Measurements from ENCODE around the gene TBCB. TPM values are rescaled to one million over a fixed set of nuclear protein-coding genes. Genes with fewer than 3 reads are reported as not detected.

TBCB gene
- total and polyA plus RNA-seq, 9 of the 15 experiments (the other 6 are each of a cell fraction or from before 2014, with no cell fraction given): 3.5 to 115 (median 58.9) TPM

GRCh38 chr19:36139473-36140303, 24.4 kb downstream of the TBCB start, which contains the start of gene CAPNS1:
Gene CAPNS1 (plus strand): TSS chr19:36140066. CDS start chr19:36141012, 946 bp downstream.
- intact Hi-C loops (cut with micrococcal nuclease): loop anchor here (1.0 to 2.0 kb wide), 2 partner anchors 11 to 25 kb away; partner anchors contain the start of genes POLR2I and TBCB
- peak; percentile 94 for FAIRE-seq
- Histone ChIP-seq H3K4me1 (replicated peaks in 1 of 2; ENCODE audit: control insufficient read depth in 2 of 2, insufficient read depth in 2 of 2, low read length in 2 of 2) (peaks cover 13 to 37% of the 10 kb centered on the region in 2 experiments), H3K27ac (ENCODE audit: extremely low read depth, low read depth, low read length) (peak within 1 kb of the TSS; percentile 99), H3K9me3 (replicated peaks; ENCODE audit: control insufficient read depth, insufficient read depth, low read depth, low read length) (no peaks in the 10 kb centered on the region), H3K27me3 (ENCODE audit: control insufficient read depth in 2 of 2, insufficient read depth in 2 of 2, low read length in 2 of 2) (no peaks in the 10 kb centered on the region), H4K20me1 (replicated peaks; ENCODE audit: control insufficient read depth, insufficient read depth, low read length) (peaks cover 11% of the 10 kb centered on the region), H3K9ac (ENCODE audit: insufficient read depth in 1 of 2, low read depth in 2 of 2, low read length in 2 of 2) (peak within 1 kb of the TSS; percentile 98 to 99), H3K9me1 (ENCODE audit: control insufficient read depth, insufficient read depth, low read length) (peaks cover 8% of the 10 kb centered on the region), H3K36me3 (ENCODE audit: control insufficient read depth, insufficient read depth, low read length) (peaks cover 27% of the 10 kb centered on the region), H3K4me3 (peak within 1 kb of the TSS; percentile 95), H3K4me2 (ENCODE audit: insufficient read depth, low read length) (peak within 1 kb of the TSS; percentile 96), H3K79me2 (ENCODE audit: control insufficient read depth, insufficient read depth, low read length) (peaks cover 26% of the 10 kb centered on the region), H2AFZ (ENCODE audit: low read depth, low read length) (peak within 1 kb of the TSS; percentile 97)
- peak; percentile 87 for ATAC-seq
- in situ Hi-C loops (cut with MboI): no loop called here
- POLR2A ChIA-PET: interaction anchor here (0.5 to 2.1 kb wide), 6 partner anchors 10 to 965 kb away, joined by 3 to 9 read pairs (median 3); partner anchors contain the start of gene LIN37
- under 1% methylated on average over 62 of the region's 75 CpGs for WGBS (ENCODE audit: insufficient coverage, low coverage, missing lambda C conversion rate)
- CTCF ChIA-PET (ENCODE audit: low intra/inter-chr PET ratio): interaction anchor here (0.6 to 0.7 kb wide), 2 partner anchors 15 to 28 kb away, joined by 3 read pairs; no protein-coding TSS in a partner anchor
- BruUV-seq (replicated peaks): no TSS peak
- peak; percentile 95 to 98 (median 96) for DNase-seq (ENCODE audit: extremely low read depth in 1 of 4, low spot score in 3 of 4)
- peak; percentile 59; the same call in 1 of the 2 replicates for TF ChIP-seq ELF2 (CRISPR knock-in tag; IDR thresholded peaks at IDR 0.05)
- TF ChIP-seq ZBTB43 (CRISPR knock-in tag; IDR thresholded peaks at IDR 0.05): no peak
- no peak for TF ChIP-seq SAFB2 (IDR thresholded peaks at IDR 0.05; ENCODE audit: borderline replicate concordance, low read depth, low read length, severe bottlenecking)
- TF ChIP-seq NR2C2 (CRISPR knock-in tag; IDR thresholded peaks at IDR 0.05): no peak
- TF ChIP-seq NR2C2 (tag; IDR thresholded peaks at IDR 0.05): peak; percentile 61
- no peak for TF ChIP-seq MTA2 (IDR thresholded peaks at IDR 0.05; ENCODE audit: low read depth)
- TF ChIP-seq ATF7 (IDR thresholded peaks at IDR 0.05): peak; percentile 89
- TF ChIP-seq FOXK2 (conservative IDR thresholded peaks at IDR 0.05 in 1 of 2, IDR thresholded peaks at IDR 0.05 in 1 of 2; ENCODE audit: low read depth in 2 of 2): 0 out of 4 replicates have a peak, but pooled peaks have one; percentile 21 to 35
- no peak for TF ChIP-seq CEBPG (CRISPR knock-in tag; IDR thresholded peaks at IDR 0.05)
- no peak for TF ChIP-seq CEBPG (tag; conservative IDR thresholded peaks at IDR 0.05 in 1 of 2, IDR thresholded peaks at IDR 0.05 in 1 of 2)
- no peak for TF ChIP-seq ASH1L (IDR thresholded peaks at IDR 0.05; ENCODE audit: borderline replicate concordance, low read depth, partially characterized antibody)
- TF ChIP-seq TBP (optimal IDR thresholded peaks at IDR 0.05; ENCODE audit: low read depth, low read length): peak; percentile 49
- peak; percentile 57; the same call in 1 of the 2 replicates for TF ChIP-seq SAFB (IDR thresholded peaks at IDR 0.05; ENCODE audit: borderline replicate concordance, low read depth, low read length)
- peak; percentile 32 for TF ChIP-seq FUS (optimal IDR thresholded peaks at IDR 0.05; ENCODE audit: low read depth, low read length)
- peak in 1 of 2 experiments; percentile 40; a peak in 1 of 4 replicates for TF ChIP-seq KDM4B (IDR thresholded peaks at IDR 0.05; ENCODE audit: borderline replicate concordance in 2 of 2, low read depth in 1 of 2)
- TF ChIP-seq CXXC5 (CRISPR knock-in tag; IDR thresholded peaks at IDR 0.05): peak; percentile 93
- TF ChIP-seq TFAP4 (CRISPR knock-in tag; IDR thresholded peaks at IDR 0.05; ENCODE audit: borderline replicate concordance): peak; percentile 80

Measured in K562 (cell line).